ENCODE measurements around the gene SLCO3A1. TPM values are rescaled to one million over a fixed set of nuclear protein-coding genes. Genes with fewer than 3 reads are reported as not detected.

SLCO3A1 gene
- total RNA-seq, 1 experiment from 2014 or later, result 37.8 TPM

DNA sequence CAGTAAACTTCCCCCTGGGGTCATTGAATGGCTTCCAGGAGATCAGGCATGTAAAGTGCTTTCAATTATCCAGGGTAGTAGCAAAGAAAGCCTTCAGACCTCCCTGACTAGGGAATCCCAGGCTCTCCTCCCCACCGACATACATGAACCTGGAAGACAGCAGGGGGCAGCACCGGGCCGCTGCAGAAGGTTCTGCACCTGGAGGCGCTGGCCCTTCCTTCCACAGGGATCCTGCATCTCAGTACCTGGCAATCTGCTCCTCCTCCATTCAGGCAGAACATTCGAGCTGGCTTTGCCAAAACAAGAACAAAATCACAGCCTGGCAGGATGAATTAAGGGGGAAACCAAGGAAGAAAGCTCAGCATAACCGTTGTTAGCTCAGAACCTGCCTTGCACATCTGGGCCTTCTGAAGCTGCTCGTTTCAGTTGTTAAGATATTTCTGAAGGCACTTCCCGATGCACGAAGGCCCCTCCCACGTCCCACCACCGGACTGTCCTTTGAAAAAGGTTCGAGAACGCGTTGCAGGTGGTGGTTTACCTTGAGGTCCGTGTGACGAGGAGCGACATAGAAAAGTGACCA, 237.7 kb downstream of the SLCO3A1 start:
- no peak overlapping the region for H2AFZ ChIP-seq
- H3K9me2 ChIP-seq (ENCODE audit: insufficient read depth), result no peaks in the 10 kb centered on the region
- H3K27me3 ChIP-seq (ENCODE audit: insufficient read depth, low read depth), result no peaks in the 10 kb centered on the region
- peak in 1 of 2 experiments; percentile 66 for DNase-seq
- no peaks in the 10 kb centered on the region for H3K9me3 ChIP-seq (ENCODE audit: insufficient read depth, low read depth)
- H3K4me1 ChIP-seq (replicated peaks; ENCODE audit: insufficient read depth), result no peaks in the 10 kb centered on the region
- intact Hi-C loops (cut with micrococcal nuclease; ENCODE audit: unreplicated experiment), result loop anchor here (2.0 to 10.0 kb wide), 2 partner anchors 434 to 624 kb away; no protein-coding TSS in a partner anchor
- no peak overlapping the region for H3K4me3 ChIP-seq
- ChIA-PET POLR2A (ENCODE audit: unreplicated experiment) (no interaction called here), CTCF (no interaction called here)
- H3K4me2 ChIP-seq, result no peak overlapping the region
- H3K27ac ChIP-seq, result no peak overlapping the region
- BruUV-seq (replicated peaks), result no TSS peak
- H3K36me3 ChIP-seq (ENCODE audit: low read depth), result no peaks in the 10 kb centered on the region
- H4K20me1 ChIP-seq (ENCODE audit: insufficient read depth), result 0 out of 2 replicates have a peak, but pooled peaks cover 5% of the 10 kb centered on the region
- TF ChIP-seq, protein P1, sequence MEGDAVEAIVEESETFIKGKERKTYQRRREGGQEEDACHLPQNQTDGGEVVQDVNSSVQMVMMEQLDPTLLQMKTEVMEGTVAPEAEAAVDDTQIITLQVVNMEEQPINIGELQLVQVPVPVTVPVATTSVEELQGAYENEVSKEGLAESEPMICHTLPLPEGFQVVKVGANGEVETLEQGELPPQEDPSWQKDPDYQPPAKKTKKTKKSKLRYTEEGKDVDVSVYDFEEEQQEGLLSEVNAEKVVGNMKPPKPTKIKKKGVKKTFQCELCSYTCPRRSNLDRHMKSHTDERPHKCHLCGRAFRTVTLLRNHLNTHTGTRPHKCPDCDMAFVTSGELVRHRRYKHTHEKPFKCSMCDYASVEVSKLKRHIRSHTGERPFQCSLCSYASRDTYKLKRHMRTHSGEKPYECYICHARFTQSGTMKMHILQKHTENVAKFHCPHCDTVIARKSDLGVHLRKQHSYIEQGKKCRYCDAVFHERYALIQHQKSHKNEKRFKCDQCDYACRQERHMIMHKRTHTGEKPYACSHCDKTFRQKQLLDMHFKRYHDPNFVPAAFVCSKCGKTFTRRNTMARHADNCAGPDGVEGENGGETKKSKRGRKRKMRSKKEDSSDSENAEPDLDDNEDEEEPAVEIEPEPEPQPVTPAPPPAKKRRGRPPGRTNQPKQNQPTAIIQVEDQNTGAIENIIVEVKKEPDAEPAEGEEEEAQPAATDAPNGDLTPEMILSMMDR (conservative IDR thresholded peaks at IDR 0.05), result peak; percentile 84
- no peak for TF ChIP-seq EZH2 (IDR thresholded peaks at IDR 0.05; ENCODE audit: low read depth)
- H3F3A ChIP-seq (ENCODE audit: insufficient read depth, low read depth), result no peaks in the 10 kb centered on the region
- no peaks in the 10 kb centered on the region for H3K79me2 ChIP-seq (ENCODE audit: low read depth)

DNA sequence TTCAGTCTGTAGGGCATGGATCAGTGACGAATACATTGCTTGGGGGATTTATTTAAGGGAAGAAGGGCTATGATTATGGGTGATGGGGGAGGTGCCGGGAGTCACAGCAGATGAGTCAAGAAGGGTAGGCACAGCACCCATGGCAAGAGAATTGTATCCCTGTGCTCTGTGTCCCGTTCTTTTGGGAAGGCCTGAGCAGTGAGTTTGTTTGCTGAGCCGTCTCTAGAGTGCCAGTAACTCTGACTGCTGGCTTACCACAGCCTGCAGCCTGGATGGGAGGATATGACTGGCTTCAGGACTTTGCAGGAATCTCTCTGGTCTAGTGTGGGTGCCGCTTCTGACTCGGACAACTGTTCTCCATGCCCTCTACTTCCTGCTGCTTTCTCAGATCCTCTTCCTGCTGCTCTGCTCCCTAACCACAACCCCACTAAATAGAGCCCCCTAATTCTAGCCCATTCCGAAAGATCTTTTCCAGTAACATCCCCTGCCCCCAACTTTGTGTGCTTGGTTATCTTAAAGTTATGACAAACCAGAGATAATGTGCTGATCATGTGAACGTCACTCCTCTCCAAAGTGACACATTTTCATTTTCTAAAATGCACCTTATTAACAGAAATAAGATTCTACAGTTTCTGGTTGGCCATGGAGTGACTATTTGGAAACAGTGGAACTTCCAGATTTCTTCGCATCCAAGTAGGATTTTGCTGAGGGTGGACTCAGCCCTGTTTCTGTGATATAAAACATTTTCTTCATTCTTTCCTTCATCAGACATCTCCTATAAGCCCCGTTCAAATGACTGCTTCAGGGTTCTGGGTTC, 239.0 kb downstream of the SLCO3A1 start:
- no TSS peak for BruUV-seq (replicated peaks)
- intact Hi-C loops (cut with micrococcal nuclease; ENCODE audit: unreplicated experiment), result loop anchor here (10.0 kb wide), 1 partner anchor 432 kb away; no protein-coding TSS in a partner anchor
- Histone ChIP-seq H3K4me2 (no peak overlapping the region), H3K36me3 (ENCODE audit: low read depth) (no peaks in the 10 kb centered on the region), H3K27me3 (ENCODE audit: insufficient read depth, low read depth) (no peaks in the 10 kb centered on the region), H4K20me1 (ENCODE audit: insufficient read depth) (0 out of 2 replicates have a peak, but pooled peaks cover 5% of the 10 kb centered on the region), H3K4me1 (replicated peaks; ENCODE audit: insufficient read depth) (no peaks in the 10 kb centered on the region), H3K9me2 (ENCODE audit: insufficient read depth) (no peaks in the 10 kb centered on the region), H3K4me3 (no peak overlapping the region), H3K27ac (no peak overlapping the region), H2AFZ (no peak overlapping the region), H3K79me2 (ENCODE audit: low read depth) (no peaks in the 10 kb centered on the region), H3F3A (ENCODE audit: insufficient read depth, low read depth) (no peaks in the 10 kb centered on the region), H3K9me3 (ENCODE audit: insufficient read depth, low read depth) (no peaks in the 10 kb centered on the region)
- DNase-seq, result no peak
- ChIA-PET POLR2A (ENCODE audit: unreplicated experiment) (no interaction called here), CTCF (no interaction called here)
- TF ChIP-seq, protein P1 (conservative IDR thresholded peaks at IDR 0.05), result no peak
- no peak for TF ChIP-seq EZH2 (IDR thresholded peaks at IDR 0.05; ENCODE audit: low read depth)

DNA sequence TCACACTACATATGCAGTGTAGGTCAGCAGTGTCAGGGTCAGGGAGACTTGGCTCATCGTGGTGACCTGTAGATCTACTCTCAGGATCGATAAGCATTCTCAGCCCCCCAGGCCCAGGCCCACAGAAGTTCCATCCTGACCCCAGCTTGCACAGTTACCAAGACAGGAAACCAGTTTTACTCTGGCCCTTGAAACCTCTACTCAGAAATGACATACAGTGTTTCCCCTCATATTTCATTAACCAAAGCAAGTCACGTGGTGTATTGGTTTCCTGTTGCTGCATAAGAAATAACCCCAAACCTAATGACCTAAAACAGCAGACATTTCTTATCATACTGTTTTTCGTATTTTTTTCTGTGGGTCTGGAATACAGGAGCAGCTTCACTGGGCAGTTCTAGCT, 242.2 kb downstream of the SLCO3A1 start:
- Histone ChIP-seq H3K4me2 (no peak overlapping the region), H3K79me2 (ENCODE audit: low read depth) (no peaks in the 10 kb centered on the region), H3F3A (ENCODE audit: insufficient read depth, low read depth) (no peaks in the 10 kb centered on the region), H3K27me3 (ENCODE audit: insufficient read depth, low read depth) (no peaks in the 10 kb centered on the region), H3K9me3 (ENCODE audit: insufficient read depth, low read depth) (no peaks in the 10 kb centered on the region), H3K4me3 (no peak overlapping the region), H3K4me1 (replicated peaks; ENCODE audit: insufficient read depth) (no peaks in the 10 kb centered on the region), H3K9me2 (ENCODE audit: insufficient read depth) (no peaks in the 10 kb centered on the region), H3K27ac (no peak overlapping the region), H4K20me1 (ENCODE audit: insufficient read depth) (0 out of 2 replicates have a peak, but pooled peaks cover 5% of the 10 kb centered on the region), H2AFZ (no peak overlapping the region), H3K36me3 (ENCODE audit: low read depth) (no peaks in the 10 kb centered on the region)
- intact Hi-C loops (cut with micrococcal nuclease; ENCODE audit: unreplicated experiment), result loop anchor here (2.0 to 10.0 kb wide), 2 partner anchors 131 to 429 kb away; no protein-coding TSS in a partner anchor
- BruUV-seq (replicated peaks), result no TSS peak
- TF ChIP-seq EZH2 (IDR thresholded peaks at IDR 0.05; ENCODE audit: low read depth), result no peak
- TF ChIP-seq, protein P1 (conservative IDR thresholded peaks at IDR 0.05), result no peak
- ChIA-PET CTCF (no interaction called here), POLR2A (ENCODE audit: unreplicated experiment) (no interaction called here)
- no peak for DNase-seq

All from PC-9 (cell line).